Activated naive CD4-positive, alpha-beta T cell treated with anti-CD3 and anti-CD28 coated beads, Interleukin-2, amount 10 ng/mL, durations not matched to agents 7 days and 5 days (primary cell): ENCODE data around the gene ACSS2.

Experiments
- CTCF ChIA-PET: fragments of 350-600 bp; sonication (Branson Sonifier 250); formaldehyde crosslinking; loops from one replicate; lab custom pipeline; 2021; ENCODE audit warnings: antibody characterized with exemption; lab: Charles Lee
- DNase-seq: peaks from one replicate; pipeline ENCODE4 v3.0.0-alpha.2; 2020
- H3K27ac Mint-ChIP-seq: one replicate; pipeline ENCODE4 v1.8.0; 2021; ENCODE audit warnings: mild to moderate bottlenecking, moderate library complexity, mixed read lengths
- H3K27me3 Mint-ChIP-seq: one replicate; pipeline ENCODE4 v1.8.0; 2021; ENCODE audit warnings: mild to moderate bottlenecking, mixed read lengths
- H3K36me3 Mint-ChIP-seq: one replicate; pipeline ENCODE4 v1.8.0; 2021; ENCODE audit warnings: mixed read lengths
- H3K4me1 Mint-ChIP-seq: one replicate; pipeline ENCODE4 v1.8.0; 2021; ENCODE audit warnings: mixed read lengths
- H3K4me3 Mint-ChIP-seq: one replicate; pipeline ENCODE4 v1.8.0; 2021; ENCODE audit warnings: mild to moderate bottlenecking, moderate library complexity, mixed read lengths
- H3K9me3 Mint-ChIP-seq: one replicate; pipeline ENCODE4 v1.8.0; 2021; ENCODE audit warnings: mixed read lengths

The ACSS2 gene

GRCh38 chr20:34907616-34908469 is 31.4 kb downstream of the ACSS2 start:
- no peak for DNase-seq
- no peaks in the 10 kb centered on the region for H3K27me3 Mint-ChIP-seq
- H3K4me3 Mint-ChIP-seq: no peak overlapping the region
- no peak overlapping the region for H3K27ac Mint-ChIP-seq
- peaks cover 8% of the 10 kb centered on the region for H3K4me1 Mint-ChIP-seq
- CTCF ChIA-PET: no interaction called here
- no peaks in the 10 kb centered on the region for H3K9me3 Mint-ChIP-seq
- H3K36me3 Mint-ChIP-seq: peaks cover 31% of the 10 kb centered on the region

- no peaks in the 10 kb centered on the region for H3K27me3 Mint-ChIP-seq
- peaks cover 2% of the 10 kb centered on the region for H3K9me3 Mint-ChIP-seq
- H3K27ac Mint-ChIP-seq: no peak overlapping the region
- no peak for DNase-seq
- peaks cover 28% of the 10 kb centered on the region for H3K4me1 Mint-ChIP-seq
- peaks cover 59% of the 10 kb centered on the region for H3K36me3 Mint-ChIP-seq
- CTCF ChIA-PET: no interaction called here
- no peak overlapping the region for H3K4me3 Mint-ChIP-seq
Measured at GRCh38 chr20:34915131-34915530, 38.7 kb downstream of the ACSS2 start.

GRCh38 chr20:34915749-34916455 is 39.5 kb downstream of the ACSS2 start:
- Mint-ChIP-seq H3K27me3 (no peaks in the 10 kb centered on the region), H3K4me1 (peaks cover 34% of the 10 kb centered on the region), H3K27ac (no peak overlapping the region), H3K4me3 (no peak overlapping the region), H3K9me3 (peaks cover 2% of the 10 kb centered on the region), H3K36me3 (peaks cover 65% of the 10 kb centered on the region)
- no peak for DNase-seq
- CTCF ChIA-PET: interaction anchor here (4.7 kb wide), 1 partner anchor 41 kb away, joined by 21 read pairs; the partner anchor contains the start of gene ACSS2

GRCh38 chr20:34916774-34917354 is 40.5 kb downstream of the ACSS2 start:
- Mint-ChIP-seq H3K27ac (peak overlapping the region; percentile 91), H3K4me3 (no peak overlapping the region), H3K4me1 (peaks cover 38% of the 10 kb centered on the region), H3K9me3 (peaks cover 2% of the 10 kb centered on the region), H3K36me3 (peaks cover 61% of the 10 kb centered on the region), H3K27me3 (no peaks in the 10 kb centered on the region)
- CTCF ChIA-PET: interaction anchor here (4.7 kb wide), 1 partner anchor 42 kb away, joined by 21 read pairs; the partner anchor contains the start of gene ACSS2
- no peak for DNase-seq

- no peaks in the 10 kb centered on the region for H3K27me3 Mint-ChIP-seq
- no peak overlapping the region for H3K4me3 Mint-ChIP-seq
- H3K27ac Mint-ChIP-seq: peak overlapping the region; percentile 0
- H3K36me3 Mint-ChIP-seq: peaks cover 47% of the 10 kb centered on the region
- peaks cover 2% of the 10 kb centered on the region for H3K9me3 Mint-ChIP-seq
- DNase-seq: no peak
- peaks cover 38% of the 10 kb centered on the region for H3K4me1 Mint-ChIP-seq
- CTCF ChIA-PET: interaction anchor here (4.7 kb wide), 1 partner anchor 45 kb away, joined by 21 read pairs; the partner anchor contains the start of gene ACSS2
Measured at GRCh38 chr20:34920055-34920454, 43.6 kb downstream of the ACSS2 start.

GRCh38 chr20:34921436-34921835 is 45.0 kb downstream of the ACSS2 start:
- Mint-ChIP-seq H3K9me3 (peaks cover 2% of the 10 kb centered on the region), H3K36me3 (peaks cover 56% of the 10 kb centered on the region), H3K4me3 (no peak overlapping the region), H3K27ac (no peak overlapping the region), H3K4me1 (peaks cover 48% of the 10 kb centered on the region), H3K27me3 (no peaks in the 10 kb centered on the region)
- DNase-seq: no peak
- CTCF ChIA-PET: no interaction called here

GRCh38 chr20:34922654-34923381 is 46.4 kb downstream of the ACSS2 start:
- Mint-ChIP-seq H3K36me3 (peaks cover 50% of the 10 kb centered on the region), H3K27ac (no peak overlapping the region), H3K9me3 (peaks cover 2% of the 10 kb centered on the region), H3K27me3 (no peaks in the 10 kb centered on the region), H3K4me1 (peaks cover 41% of the 10 kb centered on the region), H3K4me3 (no peak overlapping the region)
- CTCF ChIA-PET: interaction anchor here (1.5 kb wide), 1 partner anchor 48 kb away, joined by 8 read pairs; no protein-coding TSS in a partner anchor
- no peak for DNase-seq

GRCh38 chr20:34923414-34923813 is 47.0 kb downstream of the ACSS2 start:
- Mint-ChIP-seq H3K36me3 (peaks cover 50% of the 10 kb centered on the region), H3K9me3 (no peaks in the 10 kb centered on the region), H3K27ac (no peak overlapping the region), H3K27me3 (no peaks in the 10 kb centered on the region), H3K4me3 (no peak overlapping the region), H3K4me1 (peaks cover 35% of the 10 kb centered on the region)
- CTCF ChIA-PET: interaction anchor here (1.5 kb wide), 1 partner anchor 49 kb away, joined by 8 read pairs; no protein-coding TSS in a partner anchor
- no peak for DNase-seq

- CTCF ChIA-PET: no interaction called here
Measured at GRCh38 chr20:34925341-34925740, 48.9 kb downstream of the ACSS2 start.

GRCh38 chr20:34925981-34926380 is 49.6 kb downstream of the ACSS2 start:
- CTCF ChIA-PET: no interaction called here
- Mint-ChIP-seq H3K27me3 (no peaks in the 10 kb centered on the region), H3K4me1 (peaks cover 20% of the 10 kb centered on the region), H3K4me3 (no peak overlapping the region), H3K9me3 (no peaks in the 10 kb centered on the region), H3K27ac (no peak overlapping the region), H3K36me3 (peaks cover 45% of the 10 kb centered on the region)
- DNase-seq: no peak

More at GRCh38 chr20:34925341-34925740, 48.9 kb downstream of the ACSS2 start:
- Mint-ChIP-seq H3K27ac (no peak overlapping the region), H3K36me3 (peaks cover 44% of the 10 kb centered on the region), H3K27me3 (no peaks in the 10 kb centered on the region), H3K9me3 (no peaks in the 10 kb centered on the region), H3K4me1 (peaks cover 24% of the 10 kb centered on the region), H3K4me3 (no peak overlapping the region)
- no peak for DNase-seq

- peaks cover 18% of the 10 kb centered on the region for H3K4me1 Mint-ChIP-seq
- H3K9me3 Mint-ChIP-seq: no peaks in the 10 kb centered on the region
- peaks cover 46% of the 10 kb centered on the region for H3K36me3 Mint-ChIP-seq
- H3K27ac Mint-ChIP-seq: peak overlapping the region; percentile 34
- no peaks in the 10 kb centered on the region for H3K27me3 Mint-ChIP-seq
- DNase-seq: no peak
- no peak overlapping the region for H3K4me3 Mint-ChIP-seq
- CTCF ChIA-PET: no interaction called here
Measured at GRCh38 chr20:34926581-34926980, 50.2 kb downstream of the ACSS2 start.

- no peaks in the 10 kb centered on the region for H3K9me3 Mint-ChIP-seq
- H3K4me3 Mint-ChIP-seq: no peak overlapping the region
- no peak overlapping the region for H3K27ac Mint-ChIP-seq
- peaks cover 15% of the 10 kb centered on the region for H3K4me1 Mint-ChIP-seq
- no peaks in the 10 kb centered on the region for H3K27me3 Mint-ChIP-seq
- CTCF ChIA-PET: no interaction called here
- no peak for DNase-seq
- H3K36me3 Mint-ChIP-seq: peaks cover 53% of the 10 kb centered on the region
Measured at GRCh38 chr20:34927736-34928135, 51.3 kb downstream of the ACSS2 start.

- CTCF ChIA-PET: interaction anchor here (1.2 kb wide), 1 partner anchor 15 kb away, joined by 5 read pairs; no protein-coding TSS in a partner anchor
- H3K9me3 Mint-ChIP-seq: no peaks in the 10 kb centered on the region
- peaks cover 57% of the 10 kb centered on the region for H3K36me3 Mint-ChIP-seq
- DNase-seq: no peak
- no peaks in the 10 kb centered on the region for H3K27me3 Mint-ChIP-seq
- H3K4me1 Mint-ChIP-seq: peaks cover 15% of the 10 kb centered on the region
- no peak overlapping the region for H3K27ac Mint-ChIP-seq
- no peak overlapping the region for H3K4me3 Mint-ChIP-seq
Measured at GRCh38 chr20:34928411-34928810, 52.0 kb downstream of the ACSS2 start.
